Stimulated activated CD4-positive, alpha-beta T cell treated with anti-CD3 and anti-CD28 coated beads, Interleukin-1b, Interleukin-23, amount 100 ng/mL, for 1 hour (primary cell): ENCODE measurements around the gene SLC22A17.
A peak's percentile ranks its signal among the peaks of the same experiment; 100 is the strongest.

Experiments
- DNase-seq, 2 donors: peaks; one replicate each; pipeline ENCODE4 v3.0.0-alpha.2; 2020; ENCODE audit warnings: low read depth in 2 of 2

The SLC22A17 gene

DNA sequence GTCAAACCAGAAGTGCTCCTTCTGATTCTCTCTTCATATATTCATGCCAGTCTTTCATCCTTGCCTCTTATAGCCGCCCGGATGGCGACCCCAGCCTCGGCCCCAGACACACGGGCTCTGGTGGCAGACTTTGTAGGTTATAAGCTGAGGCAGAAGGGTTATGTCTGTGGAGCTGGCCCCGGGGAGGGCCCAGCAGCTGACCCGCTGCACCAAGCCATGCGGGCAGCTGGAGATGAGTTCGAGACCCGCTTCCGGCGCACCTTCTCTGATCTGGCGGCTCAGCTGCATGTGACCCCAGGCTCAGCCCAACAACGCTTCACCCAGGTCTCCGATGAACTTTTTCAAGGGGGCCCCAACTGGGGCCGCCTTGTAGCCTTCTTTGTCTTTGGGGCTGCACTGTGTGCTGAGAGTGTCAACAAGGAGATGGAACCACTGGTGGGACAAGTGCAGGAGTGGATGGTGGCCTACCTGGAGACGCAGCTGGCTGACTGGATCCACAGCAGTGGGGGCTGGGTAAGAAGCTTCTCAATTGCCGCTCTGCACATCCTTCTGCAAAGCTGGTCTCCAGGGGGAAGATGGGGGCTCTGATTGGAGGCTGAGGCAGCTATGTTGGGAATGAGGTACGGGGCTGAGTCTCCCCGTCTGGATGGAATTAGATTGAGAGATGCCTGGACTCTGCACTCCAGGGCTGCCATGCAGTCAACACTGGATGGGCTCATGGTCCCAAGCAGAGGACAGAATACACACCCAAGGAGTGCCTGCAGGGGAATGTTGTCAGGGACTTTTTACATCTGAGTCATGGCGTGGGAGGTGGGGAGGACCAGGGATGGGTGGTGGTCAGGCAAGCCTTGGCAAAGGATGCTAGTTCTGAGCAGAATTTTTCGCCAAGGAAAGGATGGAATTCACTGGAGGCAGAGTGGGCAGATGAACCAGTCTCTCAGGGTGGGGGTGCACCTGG lies 44.7 kb downstream of the SLC22A17 start:
- no peak for DNase-seq

- no peak for DNase-seq
Observed at GRCh38 chr14:23307146-23307530, 45.5 kb downstream of the SLC22A17 start.

- no peak for DNase-seq
Observed at GRCh38 chr14:23306412-23307145, 46.1 kb downstream of the SLC22A17 start, which contains the start of gene BCL2L2. Gene BCL2L2, plus strand, starts transcription at chr14:23306833. Its CDS starts 935 bp downstream, at chr14:23307768.

- DNase-seq = peak; percentile 72 to 75
Observed at GRCh38 chr14:23302290-23303225, 50.1 kb downstream of the SLC22A17 start, which contains the start of gene PPP1R3E. Gene PPP1R3E, minus strand, starts transcription at chr14:23302859. Its CDS starts 283 bp downstream, at chr14:23302576.

DNA sequence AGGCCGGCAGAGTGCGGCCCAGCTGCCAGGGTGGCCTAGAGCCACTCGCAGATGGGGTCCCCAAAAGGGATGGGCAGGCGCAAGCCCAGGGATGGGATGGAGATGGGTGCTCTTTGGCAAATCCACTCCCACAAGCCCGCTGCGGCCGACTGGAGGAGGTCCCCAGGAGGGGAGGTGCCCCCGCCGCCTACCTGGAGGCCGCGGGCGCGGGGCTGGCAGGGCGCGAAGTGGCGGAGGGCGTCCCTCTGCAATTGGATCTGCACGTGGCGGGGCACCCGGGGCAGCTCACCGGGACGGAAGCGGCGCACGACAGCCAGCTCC lies 50.8 kb downstream of the SLC22A17 start:
- no peak for DNase-seq

GRCh38 chr14:23301288-23301968 lies 51.3 kb downstream of the SLC22A17 start:
- DNase-seq = peak; percentile 92 to 93

- DNase-seq = no peak
Observed at GRCh38 chr14:23300687-23301223, 51.9 kb downstream of the SLC22A17 start.

GRCh38 chr14:23299986-23300686 lies 52.6 kb downstream of the SLC22A17 start:
- DNase-seq = no peak

DNA sequence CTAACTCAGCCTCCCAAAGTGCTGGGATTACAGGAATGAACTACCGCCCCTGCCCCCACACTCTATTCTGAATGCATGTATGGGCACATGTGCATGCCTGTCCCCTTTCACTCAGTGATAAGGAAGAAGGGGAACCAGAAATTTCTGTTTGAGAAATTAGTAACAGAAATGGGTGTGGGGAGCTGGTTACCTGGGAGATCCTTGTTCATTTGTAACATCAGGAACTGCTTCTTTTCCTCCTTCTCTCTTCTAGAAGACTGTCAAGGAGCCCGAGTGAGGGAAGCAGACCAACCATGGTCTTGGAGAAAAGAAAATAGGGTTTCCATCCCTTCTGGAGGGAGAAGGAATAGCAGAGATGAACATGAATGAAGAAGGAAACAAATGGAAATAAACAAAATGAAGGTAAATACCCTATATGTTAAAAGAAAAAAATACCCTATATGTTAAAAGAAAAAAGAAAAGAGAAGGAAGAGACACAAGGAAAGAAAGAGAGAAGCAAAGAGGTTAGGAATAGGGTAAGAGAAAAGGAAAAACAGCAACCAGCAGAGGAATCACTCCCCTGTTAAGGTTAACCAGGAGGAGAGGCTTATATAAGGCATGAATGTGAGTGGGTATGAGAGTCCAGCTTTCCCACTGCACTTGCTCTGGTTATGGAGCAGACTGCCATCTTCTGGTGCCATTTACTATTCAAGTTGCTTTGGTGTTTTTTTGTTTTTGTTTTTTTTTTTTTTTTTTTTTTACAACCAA lies 53.3 kb downstream of the SLC22A17 start:
- no peak for DNase-seq

GRCh38 chr14:23297611-23298277 lies 54.9 kb downstream of the SLC22A17 start:
- no peak for DNase-seq

GRCh38 chr14:23297096-23297495 lies 55.6 kb downstream of the SLC22A17 start:
- no peak for DNase-seq
